ENCODE data around the gene HIVEP3. TPM values are rescaled to one million over a fixed set of nuclear protein-coding genes. Genes with fewer than 3 reads are reported as not detected.

Gene HIVEP3
- total RNA-seq, 1 donor from 2014 or later = 1.2 TPM

DNA sequence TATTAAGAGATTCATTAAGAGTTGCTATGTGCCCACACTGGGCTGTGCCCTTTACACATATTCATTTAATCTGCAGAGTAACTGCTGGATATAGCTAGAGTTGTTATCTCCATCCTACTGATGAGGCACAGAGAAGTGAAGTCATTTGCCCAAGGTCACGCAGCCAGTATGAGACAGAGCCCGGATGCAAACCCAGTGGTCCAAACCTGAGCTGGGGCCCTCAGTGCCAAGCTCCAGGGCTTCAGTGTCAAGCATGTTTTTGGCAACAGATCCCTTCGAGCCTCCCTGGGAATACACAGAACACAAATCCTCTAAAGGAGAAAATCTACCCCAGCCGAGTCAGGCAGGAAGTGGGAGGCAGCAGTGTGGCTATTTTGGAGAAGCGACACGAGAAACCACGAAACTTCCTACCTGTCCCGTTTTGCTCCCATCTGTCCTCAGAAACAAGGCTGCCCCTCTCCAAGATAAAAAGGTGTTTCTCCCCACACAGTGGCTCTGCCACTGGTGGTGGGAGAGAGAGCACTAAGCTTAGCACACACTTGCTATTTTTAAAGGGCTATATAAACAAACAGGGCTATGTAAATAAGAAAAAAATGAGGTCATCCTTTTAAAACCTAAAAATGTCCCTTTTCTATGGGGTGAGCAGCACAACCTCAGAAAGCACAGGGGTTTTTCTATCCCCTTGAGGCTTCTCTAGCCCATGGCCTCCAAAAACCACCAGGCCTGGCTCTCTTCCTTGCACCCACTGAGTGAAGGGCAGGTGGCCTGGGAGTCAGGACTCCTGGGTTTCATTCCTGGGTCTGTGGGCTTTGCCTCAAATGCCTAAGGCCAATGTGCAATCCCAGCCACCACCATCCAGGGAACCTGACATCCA, 295.6 kb downstream of the HIVEP3 start:
- Mint-ChIP-seq H3K27me3 (ENCODE audit: low read depth) (peaks cover 2% of the 10 kb centered on the region), H3K4me3 (no peak overlapping the region), H3K27ac (ENCODE audit: unreplicated experiment) (no peak overlapping the region), H3K36me3 (ENCODE audit: low read depth) (no peaks in the 10 kb centered on the region), H3K9me3 (no peaks in the 10 kb centered on the region), H3K4me1 (no peaks in the 10 kb centered on the region)
- DNase-seq (ENCODE audit: low read depth, low spot score) = no peak
- TF ChIP-seq, protein P1, sequence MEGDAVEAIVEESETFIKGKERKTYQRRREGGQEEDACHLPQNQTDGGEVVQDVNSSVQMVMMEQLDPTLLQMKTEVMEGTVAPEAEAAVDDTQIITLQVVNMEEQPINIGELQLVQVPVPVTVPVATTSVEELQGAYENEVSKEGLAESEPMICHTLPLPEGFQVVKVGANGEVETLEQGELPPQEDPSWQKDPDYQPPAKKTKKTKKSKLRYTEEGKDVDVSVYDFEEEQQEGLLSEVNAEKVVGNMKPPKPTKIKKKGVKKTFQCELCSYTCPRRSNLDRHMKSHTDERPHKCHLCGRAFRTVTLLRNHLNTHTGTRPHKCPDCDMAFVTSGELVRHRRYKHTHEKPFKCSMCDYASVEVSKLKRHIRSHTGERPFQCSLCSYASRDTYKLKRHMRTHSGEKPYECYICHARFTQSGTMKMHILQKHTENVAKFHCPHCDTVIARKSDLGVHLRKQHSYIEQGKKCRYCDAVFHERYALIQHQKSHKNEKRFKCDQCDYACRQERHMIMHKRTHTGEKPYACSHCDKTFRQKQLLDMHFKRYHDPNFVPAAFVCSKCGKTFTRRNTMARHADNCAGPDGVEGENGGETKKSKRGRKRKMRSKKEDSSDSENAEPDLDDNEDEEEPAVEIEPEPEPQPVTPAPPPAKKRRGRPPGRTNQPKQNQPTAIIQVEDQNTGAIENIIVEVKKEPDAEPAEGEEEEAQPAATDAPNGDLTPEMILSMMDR (conservative IDR thresholded peaks at IDR 0.05) = no peak

DNA sequence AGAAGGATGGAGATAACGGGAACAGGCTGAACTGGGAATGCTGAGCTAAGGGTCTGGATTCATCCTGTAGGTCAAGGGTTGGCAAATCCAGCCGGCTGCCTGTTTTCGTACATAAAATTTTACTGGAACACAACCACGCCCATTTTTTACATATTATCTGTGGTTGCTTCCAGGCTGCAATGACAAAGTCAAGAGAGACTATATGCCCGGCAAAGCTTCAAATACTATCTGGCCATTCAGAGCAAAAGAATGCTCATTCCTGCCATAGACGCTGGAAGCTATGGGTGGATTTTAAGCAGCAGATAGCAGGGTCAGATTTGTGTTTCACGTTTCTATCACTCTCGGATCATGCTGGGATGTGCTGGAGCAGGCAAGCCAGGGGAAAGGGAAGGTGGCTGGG, 296.3 kb downstream of the HIVEP3 start:
- TF ChIP-seq, protein P1 (conservative IDR thresholded peaks at IDR 0.05) = no peak
- Mint-ChIP-seq H3K36me3 (ENCODE audit: low read depth) (no peaks in the 10 kb centered on the region), H3K27me3 (ENCODE audit: low read depth) (peaks cover 2% of the 10 kb centered on the region), H3K9me3 (no peaks in the 10 kb centered on the region), H3K27ac (ENCODE audit: unreplicated experiment) (no peak overlapping the region), H3K4me1 (no peaks in the 10 kb centered on the region), H3K4me3 (no peak overlapping the region)
- DNase-seq (ENCODE audit: low read depth, low spot score) = no peak

GRCh38 chr1:41621791-41622190, 296.9 kb downstream of the HIVEP3 start:
- no peak for DNase-seq (ENCODE audit: low read depth, low spot score)
- Mint-ChIP-seq H3K9me3 (no peaks in the 10 kb centered on the region), H3K4me3 (no peak overlapping the region), H3K27me3 (ENCODE audit: low read depth) (peaks cover 2% of the 10 kb centered on the region), H3K4me1 (no peaks in the 10 kb centered on the region), H3K36me3 (ENCODE audit: low read depth) (no peaks in the 10 kb centered on the region), H3K27ac (ENCODE audit: unreplicated experiment) (peak overlapping the region; percentile 17)
- TF ChIP-seq, protein P1 (conservative IDR thresholded peaks at IDR 0.05) = no peak

GRCh38 chr1:41621256-41621655, 297.5 kb downstream of the HIVEP3 start:
- DNase-seq (ENCODE audit: low read depth, low spot score) = no peak
- H3K4me1 Mint-ChIP-seq = no peaks in the 10 kb centered on the region
- no peak overlapping the region for H3K4me3 Mint-ChIP-seq
- H3K9me3 Mint-ChIP-seq = no peaks in the 10 kb centered on the region
- TF ChIP-seq, protein P1 (conservative IDR thresholded peaks at IDR 0.05) = no peak
- no peak overlapping the region for H3K27ac Mint-ChIP-seq (ENCODE audit: unreplicated experiment)
- H3K36me3 Mint-ChIP-seq (ENCODE audit: low read depth) = no peaks in the 10 kb centered on the region
- peaks cover 2% of the 10 kb centered on the region for H3K27me3 Mint-ChIP-seq (ENCODE audit: low read depth)

GRCh38 chr1:41620365-41621169, 298.2 kb downstream of the HIVEP3 start:
- Mint-ChIP-seq H3K27ac (ENCODE audit: unreplicated experiment) (no peak overlapping the region), H3K9me3 (no peaks in the 10 kb centered on the region), H3K4me3 (no peak overlapping the region), H3K27me3 (ENCODE audit: low read depth) (peaks cover 2% of the 10 kb centered on the region), H3K36me3 (ENCODE audit: low read depth) (no peaks in the 10 kb centered on the region), H3K4me1 (no peaks in the 10 kb centered on the region)
- DNase-seq (ENCODE audit: low read depth, low spot score) = no peak
- TF ChIP-seq, protein P1 (conservative IDR thresholded peaks at IDR 0.05) = no peak

Measured in neural crest cell (in vitro differentiated cells).